Activated CD8-positive, alpha-beta T cell treated with anti-CD3 and anti-CD28 coated beads, Interleukin-2, amount 10 ng/mL, durations not matched to agents 7 days and 5 days (primary cell): ENCODE data around the gene GTF2A1. TPM values are rescaled to one million over a fixed set of nuclear protein-coding genes. Genes with fewer than 3 reads are reported as not detected.

Source experiments
- ATAC-seq: fragments of 150-1000 bp; cut with Tn5 transposase; one replicate; pipeline ENCODE4 v1.10.0; 2021; ENCODE audit warnings: moderate library complexity
- CTCF ChIA-PET: fragments of 350-600 bp; sonication (Branson Sonifier 250); formaldehyde crosslinking; loops from one replicate; lab custom pipeline; 2021; ENCODE audit warnings: antibody characterized with exemption; lab: Charles Lee
- POLR2A ChIA-PET: fragments of 350-600 bp; sonication (Branson Sonifier 250); formaldehyde crosslinking; loops from one replicate; lab custom pipeline; 2021; ENCODE audit warnings: antibody characterized with exemption; lab: Charles Lee
- DNase-seq: peaks from one replicate; pipeline ENCODE4 v3.0.0-alpha.2; 2020
- H3K27ac Mint-ChIP-seq: one replicate; pipeline ENCODE4 v1.8.0; 2021; ENCODE audit warnings: mild to moderate bottlenecking, mixed read lengths
- H3K27me3 Mint-ChIP-seq: one replicate; pipeline ENCODE4 v1.8.0; 2021; ENCODE audit warnings: low read depth, mixed read lengths
- H3K36me3 Mint-ChIP-seq: one replicate; pipeline ENCODE4 v1.8.0; 2021; ENCODE audit warnings: low read depth, mixed read lengths
- H3K4me1 Mint-ChIP-seq: one replicate; pipeline ENCODE4 v1.8.0; 2021; ENCODE audit warnings: low read depth, mixed read lengths
- H3K4me3 Mint-ChIP-seq: one replicate; pipeline ENCODE4 v1.8.0; 2021; ENCODE audit warnings: mild to moderate bottlenecking, mixed read lengths
- H3K9me3 Mint-ChIP-seq: one replicate; pipeline ENCODE4 v1.8.0; 2022; ENCODE audit warnings: mixed read lengths; ENCODE audit not compliant: insufficient read depth
- total RNA-seq, 2 experiments: library from RNA; stranded (reverse); gene quantifications; one replicate each; pipeline ENCODE4 v1.2.3, GENCODE V29; 2021

GTF2A1 gene
- total RNA-seq, 2 experiments from 2014 or later: 33.6 to 33.7 TPM

DNA sequence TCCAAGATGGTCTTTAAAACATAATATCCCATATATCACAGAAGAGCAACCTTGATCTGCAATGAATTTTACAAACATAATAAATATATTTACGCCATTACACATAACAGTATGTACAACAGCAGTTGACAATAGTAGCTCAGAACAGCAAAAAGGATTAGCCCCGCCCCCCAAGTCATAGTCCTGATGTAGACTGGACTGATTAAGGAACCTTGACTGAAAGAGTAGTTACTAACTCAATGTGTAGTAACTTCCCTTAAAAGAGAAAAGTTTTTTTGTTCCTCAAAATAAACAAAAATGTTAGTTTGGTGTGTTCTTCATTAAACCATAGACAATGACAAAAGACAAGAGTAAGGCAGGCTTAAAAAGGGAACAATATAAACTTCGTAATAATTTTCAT, 44.5 kb downstream of the GTF2A1 start:
- Mint-ChIP-seq H3K4me3 (no peak overlapping the region), H3K9me3 (no peaks in the 10 kb centered on the region), H3K27me3 (no peaks in the 10 kb centered on the region), H3K36me3 (peaks cover 19% of the 10 kb centered on the region), H3K27ac (no peak overlapping the region), H3K4me1 (peaks cover 26% of the 10 kb centered on the region)
- CTCF ChIA-PET: interaction anchor here (0.7 to 0.9 kb wide), 4 partner anchors 12 to 590 kb away, joined by 3 to 4 read pairs (median 3); no protein-coding TSS in a partner anchor
- DNase-seq: no peak
- POLR2A ChIA-PET: no interaction called here
- ATAC-seq: no peak

DNA sequence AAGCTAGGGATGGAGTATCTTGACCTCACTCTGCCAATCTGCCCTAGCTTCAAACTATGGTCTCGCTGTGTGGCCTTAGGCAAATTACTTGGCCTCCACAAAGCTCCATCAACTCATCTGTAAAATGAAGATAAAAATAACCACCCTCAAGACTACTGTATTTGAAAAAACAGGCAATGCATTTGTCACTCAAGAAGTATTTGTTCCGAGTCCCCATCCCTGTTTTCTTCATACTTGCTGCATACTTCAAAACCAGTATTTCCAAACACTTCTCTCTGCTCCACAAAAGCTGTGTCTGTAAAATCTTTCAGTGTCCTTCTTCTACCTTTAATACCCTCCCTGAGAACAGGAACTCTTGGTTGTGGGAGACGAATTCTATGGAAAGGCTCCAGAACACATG, 47.9 kb downstream of the GTF2A1 start:
- Mint-ChIP-seq H3K36me3 (peaks cover 6% of the 10 kb centered on the region), H3K27ac (no peak overlapping the region)

GRCh38 chr14:81172353-81172752, 48.4 kb downstream of the GTF2A1 start:
- DNase-seq (no peak), ATAC-seq (no peak)
- Mint-ChIP-seq H3K27ac (no peak overlapping the region), H3K9me3 (no peaks in the 10 kb centered on the region), H3K36me3 (peaks cover 6% of the 10 kb centered on the region), H3K4me1 (peaks cover 48% of the 10 kb centered on the region), H3K27me3 (no peaks in the 10 kb centered on the region), H3K4me3 (no peak overlapping the region)
- ChIA-PET CTCF (interaction anchor here (1.2 to 3.9 kb wide), 5 partner anchors 13 to 292 kb away, joined by 3 to 33 read pairs (median 11); no protein-coding TSS in a partner anchor), POLR2A (interaction anchor here (0.7 kb wide), 1 partner anchor 47 kb away, joined by 3 read pairs; no protein-coding TSS in a partner anchor)

More for the DNA sequence above, 47.9 kb downstream of the GTF2A1 start:
- DNase-seq: no peak
- CTCF ChIA-PET: interaction anchor here (1.2 to 3.9 kb wide), 4 partner anchors 12 to 292 kb away, joined by 3 to 33 read pairs (median 11); no protein-coding TSS in a partner anchor
- no peaks in the 10 kb centered on the region for H3K27me3 Mint-ChIP-seq
- no peaks in the 10 kb centered on the region for H3K9me3 Mint-ChIP-seq
- POLR2A ChIA-PET: no interaction called here
- no peak for ATAC-seq
- no peak overlapping the region for H3K4me3 Mint-ChIP-seq
- H3K4me1 Mint-ChIP-seq: peaks cover 51% of the 10 kb centered on the region

- H3K9me3 Mint-ChIP-seq: no peaks in the 10 kb centered on the region
- CTCF ChIA-PET: interaction anchor here (0.9 to 3.9 kb wide), 27 partner anchors 9 to 301 kb away, joined by 3 to 66 read pairs (median 4); partner anchors contain the start of gene TSHR
- peaks cover 42% of the 10 kb centered on the region for H3K4me1 Mint-ChIP-seq
- POLR2A ChIA-PET: interaction anchor here (1.0 to 2.3 kb wide), 11 partner anchors 8 to 294 kb away, joined by 3 to 14 read pairs (median 4); partner anchors contain the start of genes GTF2A1 and TSHR
- ATAC-seq (no peak), DNase-seq (no peak)
- peak overlapping the region; percentile 93 for H3K4me3 Mint-ChIP-seq
- H3K27me3 Mint-ChIP-seq: no peaks in the 10 kb centered on the region
- peaks cover 3% of the 10 kb centered on the region for H3K36me3 Mint-ChIP-seq
- H3K27ac Mint-ChIP-seq: peak overlapping the region; percentile 92
Measured at GRCh38 chr14:81170829-81171195, 49.9 kb downstream of the GTF2A1 start.

- ATAC-seq: peak; percentile 100
- H3K4me1 Mint-ChIP-seq: peaks cover 42% of the 10 kb centered on the region
- H3K9me3 Mint-ChIP-seq: no peaks in the 10 kb centered on the region
- H3K36me3 Mint-ChIP-seq: peaks cover 3% of the 10 kb centered on the region
- CTCF ChIA-PET: interaction anchor here (0.6 to 3.9 kb wide), 39 partner anchors 8 to 302 kb away, joined by 3 to 66 read pairs (median 4); partner anchors contain the start of gene TSHR
- peak overlapping the region; percentile 93 for H3K4me3 Mint-ChIP-seq
- POLR2A ChIA-PET: interaction anchor here (0.6 to 2.3 kb wide), 16 partner anchors 8 to 363 kb away, joined by 3 to 14 read pairs (median 3); partner anchors contain the start of genes CEP128, GTF2A1, SEL1L and TSHR
- peak; percentile 92 for DNase-seq
- H3K27ac Mint-ChIP-seq: peak overlapping the region; percentile 92
- no peaks in the 10 kb centered on the region for H3K27me3 Mint-ChIP-seq
Measured at GRCh38 chr14:81170104-81170828, 50.5 kb downstream of the GTF2A1 start.

DNA sequence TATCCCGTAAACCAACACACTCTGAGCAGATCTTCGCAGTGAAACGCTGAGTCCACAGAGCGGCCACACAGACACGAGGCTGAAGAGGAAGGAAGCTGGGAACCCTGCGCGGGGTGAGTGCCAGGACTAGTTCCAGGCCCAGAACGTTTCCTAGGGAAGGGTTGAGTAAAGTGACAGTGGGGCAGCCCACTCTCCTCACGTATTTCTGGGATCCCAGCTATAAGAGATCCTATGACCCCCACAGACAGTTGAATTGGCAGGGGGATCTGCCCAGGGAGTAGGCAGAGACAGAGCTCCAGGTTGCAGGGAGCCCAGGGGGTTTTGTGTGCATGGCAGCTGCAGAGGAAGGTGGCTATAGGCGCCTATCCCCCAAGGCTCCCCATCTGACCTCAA, 51.1 kb downstream of the GTF2A1 start:
- CTCF ChIA-PET: interaction anchor here (0.6 to 3.9 kb wide), 33 partner anchors 8 to 303 kb away, joined by 3 to 66 read pairs (median 4); partner anchors contain the start of gene TSHR
- POLR2A ChIA-PET: interaction anchor here (0.6 to 2.3 kb wide), 13 partner anchors 9 to 364 kb away, joined by 3 to 14 read pairs (median 3); partner anchors contain the start of genes CEP128, GTF2A1, SEL1L and TSHR
- Mint-ChIP-seq H3K4me3 (peak overlapping the region; percentile 93), H3K9me3 (no peaks in the 10 kb centered on the region), H3K27me3 (no peaks in the 10 kb centered on the region), H3K27ac (peak overlapping the region; percentile 92), H3K4me1 (peaks cover 43% of the 10 kb centered on the region), H3K36me3 (no peaks in the 10 kb centered on the region)
- DNase-seq (no peak), ATAC-seq (peak; percentile 29)

DNA sequence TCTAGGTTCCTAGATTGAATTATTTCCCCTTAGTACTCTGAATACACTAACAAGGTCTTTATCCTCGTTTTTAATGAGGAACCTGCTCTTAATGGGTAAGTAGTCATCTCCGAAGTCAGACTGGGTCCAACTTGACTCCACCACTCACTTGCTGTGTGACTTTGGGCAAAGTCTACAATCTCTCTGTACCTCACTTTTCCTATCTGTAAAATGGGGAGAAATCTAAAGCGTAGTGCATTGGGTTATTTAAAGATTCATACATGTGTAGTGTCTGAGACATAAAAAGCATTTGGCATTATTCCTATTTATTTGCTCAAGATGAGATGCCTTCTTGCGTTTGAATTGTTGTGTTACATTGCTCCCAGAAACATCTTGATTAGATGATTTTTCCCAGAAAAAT, 51.5 kb downstream of the GTF2A1 start:
- ATAC-seq: no peak
- Mint-ChIP-seq H3K36me3 (no peaks in the 10 kb centered on the region), H3K9me3 (no peaks in the 10 kb centered on the region), H3K4me3 (peak overlapping the region; percentile 93), H3K27me3 (no peaks in the 10 kb centered on the region), H3K27ac (peak overlapping the region; percentile 92), H3K4me1 (peaks cover 45% of the 10 kb centered on the region)
- DNase-seq: no peak
- ChIA-PET CTCF (interaction anchor here (0.8 to 3.9 kb wide), 12 partner anchors 12 to 226 kb away, joined by 4 to 66 read pairs (median 10); partner anchors contain the start of gene TSHR), POLR2A (interaction anchor here (1.1 to 2.3 kb wide), 3 partner anchors 14 to 180 kb away, joined by 3 to 14 read pairs (median 5); no protein-coding TSS in a partner anchor)

DNA sequence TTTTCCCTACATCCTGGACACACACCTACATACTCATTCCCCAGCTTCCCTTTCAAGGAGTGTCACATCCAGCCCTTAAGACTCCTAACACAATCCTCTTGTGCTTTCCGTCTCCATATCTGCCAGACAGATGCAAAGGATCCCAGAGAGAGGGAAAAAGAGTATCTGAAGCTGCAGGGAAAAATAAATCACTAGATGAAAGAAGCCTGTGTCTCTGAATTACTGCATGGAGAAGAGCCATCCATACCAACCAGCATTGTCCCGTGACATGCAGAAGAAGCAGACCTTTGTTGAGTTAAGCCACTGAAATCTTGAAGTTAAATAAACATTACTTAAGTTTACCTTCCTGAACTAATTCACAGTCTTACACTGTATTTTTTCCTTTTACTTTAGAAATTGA, 54.6 kb downstream of the GTF2A1 start:
- Mint-ChIP-seq H3K9me3 (no peaks in the 10 kb centered on the region), H3K36me3 (no peaks in the 10 kb centered on the region), H3K4me3 (no peak overlapping the region), H3K27ac (no peak overlapping the region), H3K4me1 (peaks cover 31% of the 10 kb centered on the region), H3K27me3 (no peaks in the 10 kb centered on the region)
- ChIA-PET POLR2A (no interaction called here), CTCF (interaction anchor here (0.7 to 4.5 kb wide), 5 partner anchors 9 to 189 kb away, joined by 3 to 35 read pairs (median 4); no protein-coding TSS in a partner anchor)
- no peak for DNase-seq
- no peak for ATAC-seq

DNA sequence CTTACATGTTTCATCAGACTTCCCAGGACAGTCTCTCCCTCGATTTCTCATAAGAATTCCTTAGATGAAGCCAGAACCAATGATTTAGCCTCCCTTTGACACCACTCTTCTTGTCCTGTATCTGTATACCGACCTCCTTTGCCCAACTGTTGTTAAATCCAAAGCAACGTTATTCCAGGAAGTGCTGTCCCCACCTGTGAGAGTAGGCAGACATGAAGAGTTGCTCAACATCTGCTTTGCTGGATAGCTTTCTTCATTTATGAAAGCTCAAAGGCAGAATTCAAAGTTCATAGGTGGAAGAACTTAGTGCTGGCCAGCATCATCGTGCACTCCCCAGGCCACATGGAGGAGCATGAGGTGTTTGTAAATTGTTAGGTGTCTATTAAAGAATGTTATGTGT, 55.6 kb downstream of the GTF2A1 start:
- POLR2A ChIA-PET: interaction anchor here (1.9 kb wide), 1 partner anchor 54 kb away, joined by 4 read pairs; no protein-coding TSS in a partner anchor
- H3K27ac Mint-ChIP-seq: no peak overlapping the region
- DNase-seq (no peak), ATAC-seq (no peak)
- CTCF ChIA-PET: interaction anchor here (0.9 to 4.5 kb wide), 5 partner anchors 33 to 188 kb away, joined by 3 to 35 read pairs (median 3); no protein-coding TSS in a partner anchor
- no peak overlapping the region for H3K4me3 Mint-ChIP-seq
- peaks cover 25% of the 10 kb centered on the region for H3K4me1 Mint-ChIP-seq
- no peaks in the 10 kb centered on the region for H3K36me3 Mint-ChIP-seq
- H3K9me3 Mint-ChIP-seq: no peaks in the 10 kb centered on the region
- H3K27me3 Mint-ChIP-seq: no peaks in the 10 kb centered on the region

DNA sequence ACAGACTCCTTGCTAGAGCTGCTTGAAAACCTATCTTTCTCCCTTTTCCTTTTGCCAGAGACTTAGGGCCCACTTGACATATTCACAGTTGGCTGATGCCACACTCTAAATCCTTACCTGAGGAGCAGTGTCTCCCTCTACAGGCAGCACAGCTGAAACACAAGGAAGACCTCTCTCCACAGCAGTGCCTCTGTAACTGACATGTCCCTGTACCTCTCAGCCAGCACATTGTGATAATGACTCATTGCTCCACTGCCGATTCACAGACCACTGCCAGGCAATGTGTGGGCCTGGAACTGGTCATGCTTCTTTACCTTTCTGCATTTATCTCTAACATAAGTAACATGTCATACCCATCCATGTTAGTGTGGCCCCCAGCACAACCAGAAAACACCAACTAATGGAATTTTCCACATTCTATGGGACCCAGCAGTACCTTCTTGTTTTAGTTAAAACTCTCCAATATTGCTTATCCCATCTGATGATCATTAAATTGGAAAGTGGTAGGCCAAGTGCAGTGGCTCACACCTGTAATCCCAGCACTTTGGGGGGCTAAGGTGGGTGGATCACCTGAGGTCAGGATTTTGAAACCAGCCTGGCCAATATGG, 56.5 kb downstream of the GTF2A1 start:
- peak; percentile 69 for DNase-seq
- H3K4me3 Mint-ChIP-seq: no peak overlapping the region
- ChIA-PET POLR2A (interaction anchor here (0.5 to 1.9 kb wide), 2 partner anchors 38 to 55 kb away, joined by 4 read pairs; no protein-coding TSS in a partner anchor), CTCF (interaction anchor here (0.8 to 4.5 kb wide), 13 partner anchors 11 to 223 kb away, joined by 3 to 35 read pairs (median 4); partner anchors contain the start of genes CEP128 and TSHR)
- peaks cover 19% of the 10 kb centered on the region for H3K4me1 Mint-ChIP-seq
- peak; percentile 92 for ATAC-seq
- no peak overlapping the region for H3K27ac Mint-ChIP-seq
- no peaks in the 10 kb centered on the region for H3K9me3 Mint-ChIP-seq
- no peaks in the 10 kb centered on the region for H3K36me3 Mint-ChIP-seq
- no peaks in the 10 kb centered on the region for H3K27me3 Mint-ChIP-seq

DNA sequence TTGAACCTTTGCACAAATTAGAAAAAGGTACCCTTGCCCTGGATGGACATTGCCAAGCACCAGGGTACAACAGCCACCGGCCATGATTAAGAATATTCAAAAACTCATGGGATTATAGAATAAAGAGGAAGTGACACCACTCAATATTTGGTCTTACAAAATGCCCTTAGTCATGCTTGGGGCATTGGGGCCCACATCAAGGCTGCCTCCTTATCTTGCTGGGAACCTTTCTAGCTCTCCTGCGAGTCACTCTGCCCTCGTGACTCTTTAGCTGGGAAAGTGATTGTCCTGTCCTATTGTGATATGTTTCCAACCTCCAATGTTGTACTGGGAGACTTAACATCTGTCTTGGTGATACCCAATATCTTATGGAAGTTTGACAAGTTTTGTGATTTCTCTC, 57.8 kb downstream of the GTF2A1 start:
- Mint-ChIP-seq H3K9me3 (no peaks in the 10 kb centered on the region), H3K36me3 (no peaks in the 10 kb centered on the region), H3K4me1 (peaks cover 6% of the 10 kb centered on the region), H3K4me3 (no peak overlapping the region), H3K27me3 (no peaks in the 10 kb centered on the region), H3K27ac (no peak overlapping the region)
- ATAC-seq (no peak), DNase-seq (no peak)
- POLR2A ChIA-PET: no interaction called here
- CTCF ChIA-PET: interaction anchor here (0.5 to 4.5 kb wide), 10 partner anchors 10 to 283 kb away, joined by 3 to 35 read pairs (median 4); partner anchors contain the start of genes CEP128 and TSHR
